ENCODE results near the gene TUBB4A.
"Not testable (repeated sequence)": the region's sequence is repeated elsewhere in the genome, so short reads cannot be mapped to it uniquely, and the experiment has no call there.

The TUBB4A gene

DNA sequence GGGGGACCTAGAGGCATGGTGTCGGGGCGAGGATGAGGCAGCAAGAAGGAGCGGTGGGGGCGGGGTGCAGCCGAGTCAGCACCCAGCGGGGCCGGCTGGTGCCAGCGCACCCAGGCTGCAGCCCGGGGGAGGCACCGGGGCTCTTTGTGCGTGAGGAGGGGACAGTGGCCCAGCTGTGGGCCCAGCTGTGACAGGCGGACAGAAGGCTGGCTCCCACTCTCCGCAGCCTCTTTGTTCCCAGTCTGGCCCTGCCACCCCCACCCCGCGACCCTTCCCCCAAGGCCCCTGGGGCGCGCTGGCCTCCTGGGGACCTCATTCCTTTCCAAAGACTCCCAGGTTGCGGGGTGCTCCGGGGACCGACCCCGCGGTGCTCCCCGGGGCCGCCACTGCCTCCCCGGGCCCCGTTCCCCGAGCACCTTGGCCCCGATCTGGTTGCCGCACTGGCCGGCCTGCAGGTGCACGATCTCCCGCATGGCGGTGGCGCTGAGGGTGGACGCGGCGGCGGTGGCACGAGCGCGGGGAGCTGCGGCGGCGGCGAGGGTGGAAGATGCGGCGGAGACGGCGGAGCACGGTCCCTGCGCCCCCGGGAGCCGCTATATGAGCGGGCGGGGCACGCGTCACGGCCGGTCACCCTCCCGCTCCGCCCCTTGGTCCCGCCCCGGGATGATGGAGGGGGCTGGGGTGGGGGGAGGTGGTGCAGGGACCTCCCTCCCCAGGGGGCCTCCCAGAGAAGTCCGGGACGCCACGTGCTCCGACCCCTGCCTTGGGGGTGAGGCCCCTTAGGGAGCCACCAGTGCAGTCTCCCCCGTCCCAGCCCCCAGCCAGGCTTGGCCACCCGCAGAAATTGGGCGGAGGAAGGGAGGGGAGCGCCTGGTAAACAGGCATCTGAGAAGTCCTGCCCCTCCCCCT lies at the start of gene TUBB4A:
Gene TUBB4A, minus strand, starts transcription at position 570 of the 909 bp plus-strand sequence. Its CDS starts 97 bp downstream, at position 473.
- DNase-seq: no peak

DNA sequence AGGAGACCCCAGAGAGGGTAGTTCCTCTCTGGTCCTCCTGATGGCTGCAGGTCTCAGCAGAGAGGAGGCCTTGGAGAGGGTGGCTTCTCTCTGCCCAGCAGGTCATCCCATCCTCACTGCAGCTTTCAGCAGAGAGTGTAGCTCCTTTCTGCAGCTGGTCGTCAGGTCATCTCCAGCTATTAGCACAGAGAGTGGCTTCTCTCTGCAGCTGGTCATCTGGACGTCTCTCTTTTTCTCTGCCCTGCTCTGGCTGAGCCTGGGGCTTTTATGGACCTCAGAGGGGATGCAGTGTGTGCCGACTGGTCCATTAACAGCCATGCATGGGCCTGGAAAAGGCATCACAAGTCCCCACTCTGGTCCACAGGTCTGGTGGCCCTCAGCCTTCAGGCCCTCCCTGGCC lies 49.0 kb upstream of the TUBB4A start:
- DNase-seq: no peak

DNA sequence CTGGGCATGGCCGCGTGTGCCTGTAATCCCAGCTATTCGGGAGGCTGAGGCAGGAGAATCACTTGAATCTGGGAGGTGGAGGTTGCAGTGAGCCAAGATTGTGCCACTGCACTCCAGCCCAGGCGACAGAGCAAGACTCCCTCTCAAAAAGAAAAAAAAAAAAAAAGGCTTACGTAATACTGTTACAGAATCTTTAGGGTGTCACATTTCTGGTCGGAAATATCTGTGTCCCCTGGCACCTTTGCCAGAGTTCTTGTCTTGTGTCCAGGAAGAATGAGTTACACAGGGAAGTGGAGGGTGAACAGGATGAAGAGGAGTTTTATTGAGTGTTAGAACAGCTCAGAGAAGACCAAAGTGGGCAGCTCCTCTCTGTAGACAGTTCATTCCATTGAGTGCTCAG lies 48.6 kb upstream of the TUBB4A start:
- DNase-seq: not testable (repeated sequence)

DNA sequence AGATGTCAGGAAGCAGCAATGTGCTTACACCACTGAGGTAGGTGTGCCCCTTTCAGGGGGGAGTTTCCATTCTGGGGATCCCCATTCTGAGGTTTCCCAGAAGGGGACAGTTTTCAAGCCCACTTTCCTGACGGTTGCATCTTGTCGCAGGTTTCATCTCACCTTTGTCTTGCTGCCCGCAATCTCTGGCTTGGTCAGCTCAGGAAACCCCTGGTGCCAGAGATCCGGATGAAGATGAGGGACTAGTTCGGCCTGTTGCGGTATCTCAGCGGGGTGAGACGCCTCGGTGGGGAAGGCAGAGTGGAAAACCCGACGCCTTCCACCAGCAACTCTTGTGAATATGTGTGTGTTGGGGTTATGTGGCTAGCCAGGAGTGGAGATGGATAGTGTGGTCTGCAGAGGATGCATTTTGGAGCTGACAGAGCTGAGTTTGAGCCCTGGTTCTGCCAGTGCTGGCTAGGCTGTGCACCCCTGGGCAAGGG lies 41.8 kb upstream of the TUBB4A start:
- no peak for DNase-seq

DNA sequence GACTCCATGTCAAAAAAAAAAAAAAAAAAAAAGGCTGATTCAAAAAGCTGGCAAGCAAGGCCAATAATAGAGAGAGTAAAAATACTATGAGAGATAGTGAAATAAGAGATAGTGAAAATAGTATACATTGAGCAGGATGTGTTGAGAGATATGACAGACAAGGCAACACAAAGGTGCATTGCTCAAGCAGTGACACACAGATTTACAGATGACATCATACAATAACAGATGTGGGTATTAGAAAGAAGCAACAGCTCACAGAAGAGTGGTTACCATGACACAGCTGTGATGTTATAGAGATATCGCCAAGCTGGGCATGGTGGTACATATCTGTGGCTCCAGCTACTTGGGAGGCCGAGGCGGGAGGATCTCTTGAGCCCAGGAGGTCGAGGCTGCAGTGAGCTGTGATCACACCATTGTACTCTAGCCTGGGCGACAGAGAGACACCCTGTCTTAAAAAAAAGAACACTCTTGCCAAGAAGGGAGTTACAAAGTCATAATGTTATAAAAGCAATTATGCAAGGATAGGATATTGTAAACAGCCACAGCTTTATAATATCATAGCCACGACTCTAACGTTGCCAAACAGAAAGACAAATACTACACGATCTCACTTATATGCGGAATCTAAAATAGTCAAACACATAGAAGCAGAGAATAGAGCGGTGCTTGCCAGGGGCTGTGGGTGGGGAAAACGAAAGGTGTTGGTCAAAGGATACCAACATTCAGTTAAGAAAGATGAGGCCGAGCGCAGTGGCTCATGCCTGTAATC lies 39.0 kb upstream of the TUBB4A start:
- DNase-seq: no peak

DNA sequence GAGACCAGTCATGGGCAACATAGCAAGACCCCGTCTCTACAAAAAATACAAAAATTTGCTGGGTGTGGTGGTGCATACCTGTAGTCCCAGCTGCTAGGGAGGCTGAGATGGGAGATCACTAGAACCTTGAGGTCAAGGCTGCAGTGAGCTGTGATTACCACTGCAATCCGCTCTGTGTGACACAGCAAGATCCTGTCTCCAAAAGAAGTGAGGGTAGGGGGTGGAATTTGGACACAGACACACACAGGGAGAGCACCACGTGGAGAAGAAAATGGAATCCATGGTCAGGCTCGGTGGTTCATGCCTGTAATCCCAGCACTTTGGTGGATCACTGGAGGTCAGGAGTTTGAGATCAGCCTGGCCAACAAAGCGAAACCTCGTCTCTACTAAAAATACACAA lies 37.4 kb upstream of the TUBB4A start:
- no peak for DNase-seq

DNA sequence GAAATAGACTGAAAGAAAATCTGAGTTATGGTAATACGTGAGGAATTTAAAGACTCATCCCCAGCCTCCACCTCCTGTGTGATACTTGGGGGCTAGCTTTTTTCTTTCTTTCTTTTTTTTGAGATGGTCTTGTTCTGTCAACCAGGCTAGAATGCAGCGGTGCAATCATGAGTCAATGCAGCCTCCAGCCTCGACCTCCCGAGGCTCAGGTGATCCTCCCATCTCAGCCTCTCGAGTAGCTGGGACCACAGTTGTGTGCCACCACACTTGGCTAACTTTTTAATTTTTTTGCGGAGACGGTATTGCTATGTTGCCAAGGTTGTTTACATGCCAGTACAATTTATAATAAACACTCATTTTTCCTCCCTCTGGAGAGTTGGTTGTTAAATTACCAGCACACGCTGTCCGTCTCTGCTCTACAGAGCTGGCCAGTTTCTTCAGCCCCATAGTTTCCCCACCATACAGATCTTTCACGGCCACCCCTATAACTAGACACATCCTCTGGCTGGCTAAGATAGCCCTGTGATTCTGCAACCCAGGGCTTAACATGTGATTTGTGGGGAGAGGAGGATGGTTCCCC lies 33.5 kb upstream of the TUBB4A start:
- no peak for DNase-seq

DNA sequence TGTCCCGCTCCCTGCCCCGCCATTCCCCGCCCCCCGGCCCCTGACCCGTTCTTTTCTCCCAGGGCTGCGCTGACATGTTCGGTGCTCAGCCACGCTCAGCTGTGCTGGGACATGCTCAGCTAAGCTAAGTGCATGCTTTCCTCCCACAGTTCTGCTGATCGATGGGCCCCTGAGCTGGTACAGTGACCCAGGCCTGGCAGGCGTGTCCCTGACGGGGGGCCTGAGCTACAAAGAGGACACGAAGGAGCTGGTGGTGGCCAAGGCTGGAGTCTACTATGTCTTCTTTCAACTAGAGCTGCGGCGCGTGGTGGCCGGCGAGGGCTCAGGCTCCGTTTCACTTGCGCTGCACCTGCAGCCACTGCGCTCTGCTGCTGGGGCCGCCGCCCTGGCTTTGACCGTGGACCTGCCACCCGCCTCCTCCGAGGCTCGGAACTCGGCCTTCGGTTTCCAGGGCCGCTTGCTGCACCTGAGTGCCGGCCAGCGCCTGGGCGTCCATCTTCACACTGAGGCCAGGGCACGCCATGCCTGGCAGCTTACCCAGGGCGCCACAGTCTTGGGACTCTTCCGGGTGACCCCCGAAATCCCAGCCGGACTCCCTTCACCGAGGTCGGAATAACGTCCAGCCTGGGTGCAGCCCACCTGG lies 32.5 kb upstream of the TUBB4A start:
- no peak for DNase-seq

DNA sequence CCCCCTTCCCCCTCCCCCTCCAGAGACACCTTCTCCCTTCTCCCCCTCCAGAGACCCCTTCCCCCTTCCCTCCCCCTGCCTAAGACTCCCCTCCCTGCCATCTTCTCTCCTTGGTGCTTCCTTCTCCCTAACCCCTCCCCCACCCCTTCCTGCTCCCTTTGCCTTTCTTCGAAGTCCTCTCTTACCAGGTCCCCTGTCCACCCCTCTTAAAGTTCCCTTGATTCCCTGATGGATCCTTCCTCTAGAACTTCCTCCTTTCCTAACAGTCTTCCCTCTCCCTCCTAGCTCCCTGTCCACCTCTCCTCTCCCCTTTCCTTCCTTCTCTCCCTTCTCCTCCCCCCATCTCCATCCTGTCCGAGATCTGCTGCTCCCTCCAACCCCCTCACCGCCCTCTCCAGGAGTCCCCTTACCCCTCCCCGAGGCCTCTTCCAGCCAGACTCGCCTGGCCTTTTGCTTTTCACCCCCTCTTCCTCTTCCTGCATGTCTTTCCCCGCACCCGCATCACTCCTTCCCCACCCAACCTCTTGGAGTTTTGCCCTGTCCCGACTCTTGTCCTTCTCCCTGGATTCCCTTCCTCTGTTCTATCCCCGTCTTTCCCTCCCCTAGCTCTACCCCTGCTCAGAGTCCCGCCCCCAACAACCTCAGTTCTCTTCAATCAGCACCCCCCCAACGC lies 31.8 kb upstream of the TUBB4A start:
- no peak for DNase-seq

DNA sequence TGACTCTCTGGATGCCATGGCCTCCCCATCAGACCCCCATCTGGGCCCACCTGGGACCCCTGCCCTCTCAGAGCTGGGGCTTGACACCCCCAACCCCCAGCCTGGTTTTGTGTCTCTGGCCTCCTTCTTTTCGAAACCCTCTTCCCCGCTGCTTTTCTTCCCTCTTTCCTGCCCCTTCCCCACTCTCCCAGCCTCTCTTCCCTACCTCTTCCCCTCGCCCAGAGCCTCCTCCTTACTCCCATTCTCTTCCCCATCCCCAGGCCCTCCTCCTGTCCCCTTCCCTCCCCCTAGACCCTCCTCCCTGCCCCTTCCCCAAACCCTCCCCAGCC lies 30.9 kb upstream of the TUBB4A start:
- DNase-seq: no peak

DNA sequence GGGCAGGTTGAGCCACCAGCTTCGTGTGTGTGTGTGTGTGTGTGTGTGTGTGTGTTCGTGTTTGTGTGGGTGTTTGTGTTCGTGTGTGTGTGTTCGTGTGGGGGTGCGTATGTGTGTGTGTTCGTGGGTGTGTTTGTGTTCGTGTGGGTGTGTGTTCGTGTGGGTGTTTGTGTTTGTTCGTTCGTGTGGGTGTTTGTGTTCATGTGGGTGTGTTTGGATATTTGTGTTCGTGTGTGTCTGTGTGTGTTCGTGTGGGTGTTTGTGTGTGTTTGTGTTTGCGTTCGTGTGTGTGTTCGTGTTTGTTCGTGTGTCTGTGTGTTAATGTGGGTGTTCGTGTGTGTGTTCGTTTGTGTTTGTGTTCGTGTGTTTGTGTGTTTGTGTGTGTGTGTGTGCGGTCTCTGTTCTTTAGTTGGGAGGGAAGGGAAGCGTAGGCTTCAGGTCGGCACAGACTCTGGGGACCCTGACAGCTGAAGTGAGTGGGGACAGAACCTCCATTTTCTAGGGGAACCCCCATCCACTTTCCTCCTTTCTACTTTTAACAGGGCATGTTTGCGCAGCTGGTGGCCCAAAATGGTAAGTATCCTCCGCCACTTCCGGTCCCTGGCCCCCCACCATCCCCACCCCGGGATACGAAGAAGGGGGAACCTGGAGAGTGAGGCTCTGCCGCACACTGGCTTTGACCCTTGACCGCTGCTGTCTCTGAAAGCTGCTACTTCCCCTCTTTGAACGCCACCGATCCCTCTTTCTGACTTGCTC lies 30.3 kb upstream of the TUBB4A start:
- DNase-seq: no peak

DNA sequence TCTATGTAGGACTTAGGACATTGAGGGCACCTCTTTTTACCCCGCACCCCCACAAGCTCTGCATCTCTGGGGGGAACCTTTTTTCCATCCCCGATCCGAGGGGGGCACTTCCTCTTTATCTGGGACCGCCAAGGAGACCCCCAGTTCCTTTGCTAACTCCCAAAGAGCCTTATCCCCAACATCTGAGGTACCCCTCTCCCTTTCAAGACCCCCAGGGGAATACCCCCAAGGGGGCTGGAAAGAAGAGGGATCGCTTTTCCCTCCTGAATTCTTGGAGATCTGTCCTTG lies 29.8 kb upstream of the TUBB4A start:
- DNase-seq: no peak

DNA sequence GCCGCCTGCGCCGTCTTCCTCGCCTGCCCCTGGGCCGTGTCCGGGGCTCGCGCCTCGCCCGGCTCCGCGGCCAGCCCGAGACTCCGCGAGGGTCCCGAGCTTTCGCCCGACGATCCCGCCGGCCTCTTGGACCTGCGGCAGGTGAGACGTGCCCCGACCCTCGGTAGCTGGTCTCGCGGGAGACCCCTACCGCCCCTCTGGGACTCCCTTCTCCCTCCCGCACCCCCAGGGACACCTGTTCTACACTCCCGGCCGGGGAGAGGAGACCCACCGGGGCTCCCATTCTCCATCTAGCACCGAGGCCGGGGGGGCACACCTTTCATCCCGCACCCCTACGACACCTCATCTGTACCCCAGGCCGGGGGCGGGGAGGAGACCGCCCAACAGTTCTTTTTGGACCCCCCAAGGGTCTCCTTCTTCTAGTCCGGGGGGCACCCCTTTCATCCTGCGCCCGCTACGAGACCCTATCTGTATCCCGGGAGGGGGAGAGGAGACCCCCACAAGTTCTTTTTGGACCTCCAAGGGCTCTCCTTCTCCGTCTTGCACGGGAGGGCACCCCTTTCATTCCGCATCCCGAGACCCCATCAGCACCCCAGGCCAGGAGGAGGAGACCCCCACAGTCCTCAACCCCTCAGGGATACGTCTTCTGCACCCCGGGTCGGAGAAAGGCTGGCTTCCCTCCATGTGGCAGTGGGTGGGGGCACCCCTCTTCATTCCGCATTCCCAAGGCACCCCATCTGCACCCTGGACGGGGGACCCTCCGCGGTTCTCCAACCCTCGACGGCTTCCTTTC lies 29.2 kb upstream of the TUBB4A start:
- no peak for DNase-seq

DNA sequence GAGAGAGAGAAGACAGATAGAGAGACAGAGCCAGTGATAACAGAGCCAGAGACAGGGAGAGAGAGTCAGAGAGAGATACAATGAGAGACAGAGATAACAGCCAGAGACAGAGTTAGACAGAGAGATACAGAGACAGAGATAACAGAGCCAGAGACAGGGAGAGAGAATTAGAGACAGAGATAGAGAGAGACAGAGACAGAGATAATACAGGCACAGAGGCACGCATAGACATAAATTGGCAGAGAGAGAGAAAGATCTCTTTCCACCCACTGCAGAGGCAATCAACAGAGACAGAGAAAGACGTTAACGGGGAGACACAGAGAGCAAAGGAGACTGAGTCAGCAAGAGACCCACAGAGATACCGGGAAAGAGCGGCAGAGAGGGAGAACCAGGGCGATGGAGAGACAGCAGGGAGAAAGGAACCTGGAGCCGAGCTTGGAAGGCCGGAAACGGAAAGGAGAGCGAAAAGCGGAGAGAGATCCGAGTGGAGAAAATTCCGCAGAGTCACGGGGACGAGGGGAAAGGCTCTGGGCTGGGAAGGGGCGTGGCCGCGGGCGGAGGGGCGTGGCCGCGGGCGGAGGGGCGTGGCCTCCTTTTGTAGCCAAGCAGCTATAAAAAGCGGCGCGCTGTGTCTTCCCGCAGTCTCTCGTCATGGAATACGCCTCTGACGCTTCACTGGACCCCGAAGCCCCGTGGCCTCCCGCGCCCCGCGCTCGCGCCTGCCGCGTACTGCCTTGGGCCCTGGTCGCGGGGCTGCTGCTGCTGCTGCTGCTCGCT lies 28.5 kb upstream of the TUBB4A start, which contains the start of gene TNFSF9:
Gene TNFSF9, plus strand, starts transcription at position 641 of the 777 bp plus-strand sequence. Its CDS starts 11 bp downstream, at position 652.
- DNase-seq: peak; percentile 93

DNA sequence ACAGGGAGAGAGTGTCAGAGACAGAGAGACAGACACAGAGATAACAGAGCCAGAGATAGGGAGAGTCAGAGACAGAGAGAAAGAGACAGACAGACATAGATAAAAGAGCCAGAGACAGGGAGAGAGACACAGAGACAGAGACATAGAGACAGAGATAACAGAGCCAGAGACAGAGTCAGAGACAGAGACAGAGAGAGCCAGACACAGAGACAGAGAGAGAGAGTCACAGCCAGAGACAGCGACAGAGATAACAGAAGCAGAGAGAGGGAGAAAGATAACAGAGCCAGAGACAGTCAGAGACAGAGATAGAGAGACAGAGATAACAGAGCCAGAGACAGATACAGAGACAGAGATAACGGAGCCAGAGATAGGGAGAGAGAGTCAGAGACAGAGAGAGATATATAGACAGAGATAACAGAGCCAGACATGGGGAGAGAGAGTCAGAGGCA lies 27.9 kb upstream of the TUBB4A start:
- DNase-seq: no peak

DNA sequence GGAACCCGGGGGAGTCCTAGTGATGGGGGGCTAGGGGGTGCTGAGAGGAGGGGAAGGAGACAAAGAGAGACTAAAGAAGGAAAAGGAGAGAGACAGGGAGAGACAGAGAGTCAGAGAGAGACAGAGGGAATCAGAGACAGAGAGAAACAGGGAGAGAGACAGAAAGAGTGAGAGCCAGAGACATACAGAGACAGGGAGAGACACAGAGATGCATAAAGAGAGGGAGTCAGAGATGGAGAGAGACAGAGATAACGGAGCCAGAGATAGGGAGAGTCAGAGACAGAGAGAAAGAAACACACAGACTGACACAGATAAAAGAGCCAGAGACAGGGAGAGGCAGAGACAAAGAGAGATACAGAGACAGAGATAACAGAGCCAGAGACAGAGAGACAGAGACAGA lies 27.2 kb upstream of the TUBB4A start:
- no peak for DNase-seq

DNA sequence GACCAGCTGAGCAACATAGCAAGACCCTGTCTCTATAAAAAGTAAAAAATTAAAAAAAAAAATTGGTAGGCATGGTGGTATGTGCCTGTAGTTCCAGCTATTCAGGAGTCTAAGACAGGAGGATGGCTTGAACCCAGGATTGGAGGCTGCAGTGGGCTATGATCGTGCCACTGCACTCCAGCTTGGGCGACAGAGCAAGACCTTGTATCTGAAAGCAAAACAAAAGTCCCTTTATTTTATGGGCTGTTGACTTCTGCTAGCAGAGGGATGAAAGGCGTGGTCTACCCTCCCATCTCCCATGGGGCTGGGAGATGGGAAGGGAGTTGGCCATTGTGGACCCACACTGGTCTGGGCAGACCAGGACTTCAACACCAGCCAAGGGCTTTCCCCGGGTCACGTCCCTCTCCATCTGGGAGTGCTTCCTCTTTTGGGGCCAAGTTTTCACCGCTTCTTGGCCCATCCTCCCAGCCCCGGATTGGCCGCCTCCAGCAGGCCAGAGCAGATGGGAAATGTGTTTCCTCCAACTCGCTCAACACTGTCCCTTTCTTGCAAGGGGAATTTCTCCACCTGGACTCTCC lies 26.5 kb upstream of the TUBB4A start:
- DNase-seq: no peak

DNA sequence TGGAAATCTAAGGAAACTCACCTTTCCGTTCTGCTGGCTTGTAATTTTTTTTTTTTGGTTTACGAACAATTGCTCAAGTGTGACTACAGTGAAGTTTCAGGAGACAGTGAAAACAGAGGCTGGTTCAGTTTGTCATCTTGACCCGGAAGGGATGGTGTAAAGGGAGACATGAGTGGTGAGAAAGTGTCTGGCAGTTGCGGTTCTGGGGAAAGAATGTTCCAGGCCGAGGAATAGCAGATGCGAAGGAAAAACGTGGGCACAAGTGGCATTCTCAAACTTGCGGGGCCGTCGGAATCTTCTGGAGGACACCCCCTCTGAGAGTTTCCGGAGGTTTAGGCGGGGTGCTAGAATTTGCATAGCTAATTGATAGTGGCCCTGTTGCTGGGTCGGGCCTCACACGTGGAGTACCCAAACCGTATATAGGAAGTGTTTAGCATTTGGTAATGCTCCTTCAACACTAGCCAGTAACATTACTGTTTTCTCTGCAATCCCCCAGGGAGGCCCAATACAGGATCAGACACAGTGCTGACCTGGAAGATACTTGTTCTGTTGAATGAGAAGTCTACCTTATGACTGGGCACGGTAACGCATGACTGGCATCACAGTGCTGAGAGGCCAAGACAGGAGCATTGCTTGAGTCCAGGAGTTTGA lies 25.9 kb upstream of the TUBB4A start:
- no peak for DNase-seq

DNA sequence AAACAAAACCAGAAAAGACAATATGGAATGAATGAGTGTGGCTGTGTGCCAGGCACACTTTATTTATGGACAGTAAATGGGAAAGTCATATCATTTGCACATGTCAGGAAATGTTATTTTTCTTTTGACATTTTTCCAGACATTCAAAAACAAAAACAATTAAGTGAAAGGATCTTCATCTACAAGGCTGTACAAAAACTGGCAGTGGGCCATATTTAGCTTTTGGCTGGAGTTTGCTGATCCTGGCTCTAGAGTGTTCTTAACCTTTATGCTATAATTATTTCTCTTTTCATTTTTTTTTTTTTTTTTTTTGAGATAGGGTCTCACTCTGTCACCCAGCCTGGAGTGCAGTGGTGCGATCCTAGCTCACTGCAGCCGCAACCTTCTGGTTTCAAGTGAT lies 22.2 kb upstream of the TUBB4A start:
- DNase-seq: no peak

Measured in kidney glomerular epithelial cell (primary cell).